ENCODE results near the gene CDH13.

Gene CDH13

GRCh38 chr16:83328936-83329335 is 702.2 kb downstream of the CDH13 start:
- no peak for ATAC-seq

GRCh38 chr16:83329441-83329840 is 702.7 kb downstream of the CDH13 start:
- ATAC-seq = no peak

GRCh38 chr16:83330251-83330650 is 703.5 kb downstream of the CDH13 start:
- ATAC-seq = no peak

- no peak for ATAC-seq
Measured at GRCh38 chr16:83335076-83335475, 708.3 kb downstream of the CDH13 start.

- ATAC-seq = no peak
Measured at GRCh38 chr16:83336603-83337002, 709.8 kb downstream of the CDH13 start.

- no peak for ATAC-seq
Measured at GRCh38 chr16:83338138-83338537, 711.4 kb downstream of the CDH13 start.

- no peak for ATAC-seq
Measured at GRCh38 chr16:83338941-83339340, 712.2 kb downstream of the CDH13 start.

- ATAC-seq = no peak
Measured at GRCh38 chr16:83343935-83344366, 717.2 kb downstream of the CDH13 start.

GRCh38 chr16:83345846-83346640 is 719.3 kb downstream of the CDH13 start:
- ATAC-seq = no peak

- ATAC-seq = no peak
Measured at GRCh38 chr16:83348991-83349390, 722.2 kb downstream of the CDH13 start.

- no peak for ATAC-seq
Measured at GRCh38 chr16:83350481-83350880, 723.7 kb downstream of the CDH13 start.

- ATAC-seq = no peak
Measured at GRCh38 chr16:83351846-83352245, 725.1 kb downstream of the CDH13 start.

- ATAC-seq = no peak
Measured at GRCh38 chr16:83353241-83353640, 726.5 kb downstream of the CDH13 start.

- ATAC-seq = no peak
Measured at GRCh38 chr16:83354015-83354414, 727.2 kb downstream of the CDH13 start.

- no peak for ATAC-seq
Measured at GRCh38 chr16:83355570-83356218, 728.9 kb downstream of the CDH13 start.

GRCh38 chr16:83356266-83356665 is 729.5 kb downstream of the CDH13 start:
- peak in 1 of 2 donors; percentile 38 for ATAC-seq

GRCh38 chr16:83356986-83357385 is 730.2 kb downstream of the CDH13 start:
- ATAC-seq = no peak

GRCh38 chr16:83363521-83363920 is 736.8 kb downstream of the CDH13 start:
- no peak for ATAC-seq

- no peak for ATAC-seq
Measured at GRCh38 chr16:83365166-83365565, 738.4 kb downstream of the CDH13 start.

- no peak for ATAC-seq
Measured at GRCh38 chr16:83366228-83366627, 739.5 kb downstream of the CDH13 start.

- no peak for ATAC-seq
Measured at GRCh38 chr16:83374979-83375378, 748.2 kb downstream of the CDH13 start.

GRCh38 chr16:83389751-83390150 is 763.0 kb downstream of the CDH13 start:
- no peak for ATAC-seq

- ATAC-seq = no peak
Measured at GRCh38 chr16:83390759-83391158, 764.0 kb downstream of the CDH13 start.

- ATAC-seq = no peak
Measured at GRCh38 chr16:83392743-83393142, 766.0 kb downstream of the CDH13 start.

Measured in activated CD4-positive, CD25-positive, alpha-beta regulatory T cell treated with anti-CD3 and anti-CD28 coated beads, Interleukin-2, amount 50 U/mL, for 24 hours (primary cell).